Measurements from ENCODE around the gene UTRN. TPM values are rescaled to one million over a fixed set of nuclear protein-coding genes. Genes with fewer than 3 reads are reported as not detected.
A peak's percentile ranks its signal among the peaks of the same experiment; 100 is the strongest.

UTRN gene
- total RNA-seq, 4 donors from 2014 or later: 98.6 to 112 (median 102) TPM

DNA sequence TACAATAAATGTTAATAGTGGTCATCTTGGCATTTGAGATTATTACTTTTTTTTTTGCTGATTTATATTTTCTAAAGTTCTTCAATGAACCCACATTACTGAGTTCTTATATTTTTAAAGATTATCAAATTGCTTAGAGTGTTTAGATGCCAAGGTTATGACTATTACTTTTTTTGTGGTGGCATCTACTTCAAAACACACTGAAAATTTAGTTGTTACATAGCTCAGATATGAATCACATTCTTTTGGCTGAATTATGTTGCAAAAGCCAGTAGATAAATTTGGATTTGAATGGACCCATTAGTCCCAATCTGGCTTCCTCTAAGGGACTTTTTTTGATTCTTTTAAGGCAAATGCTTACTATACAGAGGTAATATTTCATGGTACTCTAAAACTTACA, 8.9 kb downstream of the UTRN start:
- H3K9me3 ChIP-seq: no peaks in the 10 kb centered on the region
- no peak overlapping the region for H3K27ac ChIP-seq (replicated peaks in 1 of 4)
- peaks cover 33 to 44% (median 40%) of the 10 kb centered on the region in 4 donors for H3K4me1 ChIP-seq
- no peak overlapping the region for H3K4me3 ChIP-seq
- H3K36me3 ChIP-seq: peaks cover 0 to 13% (median 5%) of the 10 kb centered on the region in 4 donors
- intact Hi-C loops (cut with DNase I): no loop called here
- no peaks in the 10 kb centered on the region for H3K27me3 ChIP-seq
- TF ChIP-seq, protein P1, sequence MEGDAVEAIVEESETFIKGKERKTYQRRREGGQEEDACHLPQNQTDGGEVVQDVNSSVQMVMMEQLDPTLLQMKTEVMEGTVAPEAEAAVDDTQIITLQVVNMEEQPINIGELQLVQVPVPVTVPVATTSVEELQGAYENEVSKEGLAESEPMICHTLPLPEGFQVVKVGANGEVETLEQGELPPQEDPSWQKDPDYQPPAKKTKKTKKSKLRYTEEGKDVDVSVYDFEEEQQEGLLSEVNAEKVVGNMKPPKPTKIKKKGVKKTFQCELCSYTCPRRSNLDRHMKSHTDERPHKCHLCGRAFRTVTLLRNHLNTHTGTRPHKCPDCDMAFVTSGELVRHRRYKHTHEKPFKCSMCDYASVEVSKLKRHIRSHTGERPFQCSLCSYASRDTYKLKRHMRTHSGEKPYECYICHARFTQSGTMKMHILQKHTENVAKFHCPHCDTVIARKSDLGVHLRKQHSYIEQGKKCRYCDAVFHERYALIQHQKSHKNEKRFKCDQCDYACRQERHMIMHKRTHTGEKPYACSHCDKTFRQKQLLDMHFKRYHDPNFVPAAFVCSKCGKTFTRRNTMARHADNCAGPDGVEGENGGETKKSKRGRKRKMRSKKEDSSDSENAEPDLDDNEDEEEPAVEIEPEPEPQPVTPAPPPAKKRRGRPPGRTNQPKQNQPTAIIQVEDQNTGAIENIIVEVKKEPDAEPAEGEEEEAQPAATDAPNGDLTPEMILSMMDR (IDR thresholded peaks at IDR 0.05): no peak
- TF ChIP-seq EP300 (IDR thresholded peaks at IDR 0.05) (no peak), POLR2AphosphoS5 (IDR thresholded peaks at IDR 0.05) (no peak), POLR2A (IDR thresholded peaks at IDR 0.05; ENCODE audit: low read depth) (no peak)
- DNase-seq (ENCODE audit: extremely low spot score): no peak

DNA sequence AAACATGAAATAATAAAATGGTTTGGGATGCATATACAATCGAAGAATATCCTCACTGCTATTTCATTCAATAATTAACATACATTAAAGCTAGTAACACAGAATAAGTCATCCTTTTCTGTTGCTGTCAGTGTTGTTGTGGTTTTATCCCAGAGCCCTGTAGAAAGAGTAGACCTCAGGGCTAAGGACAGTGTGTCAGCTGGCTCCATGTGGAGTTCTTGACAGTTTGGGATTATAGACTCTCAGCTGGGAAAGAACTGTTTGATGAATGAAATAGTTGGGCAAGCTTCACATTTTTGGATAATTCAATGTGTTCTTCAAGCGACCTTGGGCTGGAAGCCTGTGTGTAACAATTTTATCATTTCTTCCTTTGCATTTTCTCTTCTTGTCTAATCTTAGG, 10.1 kb downstream of the UTRN start:
- Histone ChIP-seq H3K4me3 (no peak overlapping the region), H3K27ac (replicated peaks in 1 of 4) (no peak overlapping the region), H3K36me3 (peaks cover 0 to 13% (median 5%) of the 10 kb centered on the region in 4 donors), H3K27me3 (no peaks in the 10 kb centered on the region), H3K4me1 (peaks cover 33 to 44% (median 40%) of the 10 kb centered on the region in 4 donors), H3K9me3 (no peaks in the 10 kb centered on the region)
- intact Hi-C loops (cut with DNase I): no loop called here
- WGBS: 88% methylated on average over 2 of the region's 2 CpGs
- TF ChIP-seq EP300 (IDR thresholded peaks at IDR 0.05) (no peak), POLR2A (IDR thresholded peaks at IDR 0.05; ENCODE audit: low read depth) (no peak), POLR2AphosphoS5 (IDR thresholded peaks at IDR 0.05) (no peak)
- TF ChIP-seq, protein P1 (IDR thresholded peaks at IDR 0.05): no peak
- DNase-seq (ENCODE audit: extremely low spot score): no peak

DNA sequence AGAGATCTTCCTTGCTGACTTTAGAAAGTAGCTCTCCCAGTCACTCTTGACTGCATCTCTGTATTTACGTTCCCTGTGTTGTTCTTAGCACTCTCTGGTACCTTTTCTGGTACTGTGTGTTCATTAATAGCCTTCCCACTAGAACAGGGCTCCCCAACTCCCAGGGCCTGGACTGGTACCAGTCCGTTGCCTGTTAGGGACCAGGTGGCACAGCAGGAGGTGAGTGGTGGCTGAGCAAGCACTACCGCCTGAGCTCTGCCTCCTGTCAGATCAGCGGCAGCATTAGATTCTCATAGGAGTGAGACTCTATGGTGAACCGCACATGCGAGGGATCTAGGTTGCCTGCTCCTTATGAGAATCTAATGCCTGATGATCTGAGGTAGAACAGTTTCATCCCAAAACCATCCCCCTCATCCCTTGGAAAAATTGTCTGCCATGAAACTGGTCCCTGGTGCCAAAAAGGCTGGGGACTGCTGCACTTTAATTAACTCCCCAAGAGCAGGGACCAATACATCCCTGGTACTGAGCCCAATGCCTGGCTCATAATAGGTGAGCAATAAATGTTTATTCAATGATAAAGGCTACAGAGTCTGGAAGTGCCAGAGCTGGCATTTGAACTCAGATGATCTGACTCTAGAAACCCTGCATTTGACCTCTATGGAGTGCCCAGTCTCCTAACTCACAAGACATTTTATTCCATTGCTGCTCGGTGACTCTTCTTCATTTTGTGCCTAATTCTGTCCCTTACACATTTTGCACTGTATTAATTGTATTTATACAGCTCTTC, 11.0 kb downstream of the UTRN start:
- Histone ChIP-seq H3K27me3 (no peaks in the 10 kb centered on the region), H3K27ac (replicated peaks in 1 of 4) (peak overlapping the region; percentile 44 to 63 (median 60)), H3K4me3 (no peak overlapping the region), H3K4me1 (peaks cover 31 to 44% (median 39%) of the 10 kb centered on the region in 4 donors), H3K36me3 (peaks cover 0 to 13% (median 5%) of the 10 kb centered on the region in 4 donors), H3K9me3 (no peaks in the 10 kb centered on the region)
- intact Hi-C loops (cut with DNase I): no loop called here
- WGBS: 97% methylated on average over 6 of the region's 7 CpGs
- TF ChIP-seq, protein P1 (IDR thresholded peaks at IDR 0.05): no peak
- TF ChIP-seq POLR2AphosphoS5 (IDR thresholded peaks at IDR 0.05): no peak
- no peak for TF ChIP-seq EP300 (IDR thresholded peaks at IDR 0.05)
- no peak for TF ChIP-seq POLR2A (IDR thresholded peaks at IDR 0.05; ENCODE audit: low read depth)
- DNase-seq (ENCODE audit: extremely low spot score): no peak

DNA sequence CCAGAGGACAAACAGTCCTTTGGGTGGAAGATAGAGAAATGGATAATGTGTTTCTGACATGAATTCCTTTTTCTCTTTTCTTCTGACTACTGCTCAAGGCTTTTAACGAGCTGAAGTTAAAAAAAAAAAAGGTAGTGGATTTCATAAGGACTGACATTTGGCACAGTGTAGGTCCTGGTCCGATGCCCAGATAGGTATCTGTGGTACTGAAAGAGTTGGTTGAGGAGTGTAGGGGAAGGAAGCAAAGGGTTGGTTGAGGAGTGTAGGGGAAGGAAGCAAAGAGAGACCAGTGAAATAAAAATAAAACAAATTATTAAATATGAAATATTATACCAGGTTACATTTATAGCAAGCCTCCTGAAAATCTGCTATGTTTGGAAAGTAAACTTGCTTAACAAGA, 11.8 kb downstream of the UTRN start:
- DNase-seq (ENCODE audit: extremely low spot score): no peak
- Histone ChIP-seq H3K9me3 (no peaks in the 10 kb centered on the region), H3K4me3 (no peak overlapping the region), H3K4me1 (peaks cover 28 to 44% (median 37%) of the 10 kb centered on the region in 4 donors), H3K36me3 (peaks cover 0 to 14% (median 5%) of the 10 kb centered on the region in 4 donors), H3K27ac (replicated peaks in 1 of 4) (peak overlapping the region; percentile 44 to 63 (median 60)), H3K27me3 (no peaks in the 10 kb centered on the region)
- intact Hi-C loops (cut with DNase I): no loop called here
- 10% methylated on average over 2 of the region's 2 CpGs for WGBS
- TF ChIP-seq POLR2AphosphoS5 (IDR thresholded peaks at IDR 0.05) (no peak), POLR2A (IDR thresholded peaks at IDR 0.05; ENCODE audit: low read depth) (no peak), EP300 (IDR thresholded peaks at IDR 0.05) (no peak)
- TF ChIP-seq, protein P1 (IDR thresholded peaks at IDR 0.05): no peak

Measured in esophagus muscularis mucosa (tissue), 4 donors.